Mesodermal cell (in vitro differentiated cells): ENCODE measurements around the gene ARHGEF18.
"Not testable (repeated sequence)": the region's sequence is repeated elsewhere in the genome, so short reads cannot be mapped to it uniquely, and the experiment has no call there.

Source experiments
- H3K27ac ChIP-seq: 2 replicates; pipeline ENCODE4 v1.7.0; 2013; ENCODE audit warnings: mild to moderate bottlenecking, low read depth, low read length, moderate library complexity; ENCODE audit not compliant: severe bottlenecking
- H3K36me3 ChIP-seq: 2 replicates; pipeline ENCODE4 v1.7.1; 2013; ENCODE audit warnings: mild to moderate bottlenecking, low read length, moderate library complexity; ENCODE audit not compliant: control insufficient read depth, insufficient read depth
- H3K4me1 ChIP-seq: one replicate; pipeline ENCODE4 v1.7.1; 2013; ENCODE audit warnings: mild to moderate bottlenecking, low read length; ENCODE audit not compliant: insufficient read depth, control insufficient read depth, poor library complexity, severe bottlenecking
- H3K4me3 ChIP-seq: 2 replicates; pipeline ENCODE4 v1.7.0; 2013; ENCODE audit warnings: low read length, control low read depth, mild to moderate bottlenecking; ENCODE audit not compliant: insufficient read depth, poor library complexity, severe bottlenecking; ENCODE audit errors: extremely low read depth
- H3K9me3 ChIP-seq: 2 replicates; pipeline ENCODE4 v1.7.1; 2013; ENCODE audit warnings: mild to moderate bottlenecking, low read length, moderate library complexity; ENCODE audit not compliant: control insufficient read depth
- WGBS, 2 experiments: methylation state at CpG; one replicate each; pipeline ENCODE4 v1.1.5; 2013; ENCODE audit warnings: missing lambda C conversion rate in 2 of 2; ENCODE audit not compliant: insufficient coverage in 2 of 2; 5-methylcytosine and 5-hydroxymethylcytosine counted together

ARHGEF18 gene

GRCh38 chr19:7327802-7328201 lies 20.9 kb upstream of the ARHGEF18 start:
- H3K9me3 ChIP-seq = no peaks in the 10 kb centered on the region
- H3K4me3 ChIP-seq = no peak overlapping the region
- no peaks in the 10 kb centered on the region for H3K4me1 ChIP-seq
- no peaks in the 10 kb centered on the region for H3K36me3 ChIP-seq
- H3K27ac ChIP-seq = no peak overlapping the region
- WGBS, 2 experiments = no CpG with 5 or more reads among the region's 1 CpG

GRCh38 chr19:7328647-7329046 lies 20.1 kb upstream of the ARHGEF18 start:
- no peaks in the 10 kb centered on the region for H3K9me3 ChIP-seq
- WGBS, 2 experiments = 73 to 100% methylated on average over 1 to 2 of the region's 4 CpGs
- no peak overlapping the region for H3K4me3 ChIP-seq
- no peaks in the 10 kb centered on the region for H3K36me3 ChIP-seq
- no peak overlapping the region for H3K27ac ChIP-seq
- H3K4me1 ChIP-seq = no peaks in the 10 kb centered on the region

DNA sequence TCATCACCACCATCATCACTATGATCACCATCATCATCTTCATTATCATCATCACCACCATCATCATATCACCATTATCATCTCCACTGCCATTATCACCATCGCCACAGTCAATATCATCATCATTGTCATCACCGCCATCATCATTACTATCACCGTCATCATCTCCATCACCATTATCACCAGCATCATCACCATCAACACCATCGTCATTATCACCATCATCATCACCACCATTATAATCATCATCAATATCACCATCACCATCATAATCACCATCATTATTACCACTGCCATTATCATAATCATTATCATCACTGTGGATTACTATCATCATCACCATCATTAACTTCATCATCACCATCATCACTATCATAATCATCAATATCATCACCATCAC lies 17.3 kb upstream of the ARHGEF18 start:
- Histone ChIP-seq H3K4me1 (no peaks in the 10 kb centered on the region), H3K4me3 (no peak overlapping the region), H3K9me3 (no peaks in the 10 kb centered on the region), H3K27ac (no peak overlapping the region), H3K36me3 (no peaks in the 10 kb centered on the region)
- WGBS, 2 experiments = 84 to 88% methylated on average over 4 of the region's 4 CpGs

DNA sequence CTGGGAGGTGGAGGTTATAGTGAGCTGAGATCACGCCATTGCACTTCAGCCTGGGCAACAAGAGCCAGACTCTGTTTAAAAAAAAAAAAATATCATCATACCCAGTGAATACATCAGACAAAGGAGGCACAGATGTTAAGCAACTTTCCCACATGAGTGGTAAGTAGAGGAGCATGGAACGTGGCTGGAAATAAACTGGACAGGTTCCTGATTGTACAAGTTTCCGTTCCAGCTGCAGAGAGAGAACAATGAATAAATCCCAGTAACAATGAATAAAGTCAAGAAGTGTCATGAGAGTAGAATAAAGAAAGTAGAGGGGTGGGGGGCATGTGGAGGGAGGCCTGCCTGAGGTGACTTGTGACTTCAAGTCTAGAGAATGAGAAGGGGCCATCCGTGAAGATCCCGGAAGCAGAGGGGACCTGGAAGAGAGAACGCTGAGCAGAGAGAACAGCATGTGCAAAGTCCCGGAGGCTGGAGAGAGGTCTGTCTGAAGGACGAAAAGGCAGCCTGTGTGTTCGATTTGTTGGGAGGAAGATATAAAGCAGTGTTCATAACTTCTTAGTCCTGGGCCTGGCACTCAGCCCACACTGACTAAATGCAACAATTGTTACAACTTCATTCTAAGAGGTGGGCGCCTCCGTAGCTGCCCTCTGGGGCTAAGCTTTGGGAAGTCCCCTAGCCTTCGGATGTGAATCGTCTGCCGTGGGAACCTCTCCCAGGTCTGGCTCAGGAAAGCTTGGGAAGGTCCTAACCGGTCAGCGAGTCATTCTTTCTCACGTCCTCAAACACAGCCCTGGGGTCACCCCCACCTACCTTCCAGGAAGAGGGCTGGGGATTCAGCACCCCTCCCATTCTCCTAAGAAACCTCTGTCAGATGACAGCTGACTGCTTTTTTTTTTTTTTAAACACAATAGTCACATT lies 15.3 kb upstream of the ARHGEF18 start:
- 77 to 80% methylated on average over 13 to 15 of the region's 17 CpGs for WGBS, 2 experiments
- Histone ChIP-seq H3K36me3 (no peaks in the 10 kb centered on the region), H3K9me3 (no peaks in the 10 kb centered on the region), H3K27ac (no peak overlapping the region), H3K4me1 (no peaks in the 10 kb centered on the region), H3K4me3 (no peak overlapping the region)

GRCh38 chr19:7336321-7336973 lies 12.3 kb upstream of the ARHGEF18 start:
- no peaks in the 10 kb centered on the region for H3K9me3 ChIP-seq
- H3K4me3 ChIP-seq = no peak overlapping the region
- H3K36me3 ChIP-seq = no peaks in the 10 kb centered on the region
- H3K27ac ChIP-seq = no peak overlapping the region
- 70 to 81% methylated on average over 4 to 6 of the region's 9 CpGs for WGBS, 2 experiments
- no peaks in the 10 kb centered on the region for H3K4me1 ChIP-seq

DNA sequence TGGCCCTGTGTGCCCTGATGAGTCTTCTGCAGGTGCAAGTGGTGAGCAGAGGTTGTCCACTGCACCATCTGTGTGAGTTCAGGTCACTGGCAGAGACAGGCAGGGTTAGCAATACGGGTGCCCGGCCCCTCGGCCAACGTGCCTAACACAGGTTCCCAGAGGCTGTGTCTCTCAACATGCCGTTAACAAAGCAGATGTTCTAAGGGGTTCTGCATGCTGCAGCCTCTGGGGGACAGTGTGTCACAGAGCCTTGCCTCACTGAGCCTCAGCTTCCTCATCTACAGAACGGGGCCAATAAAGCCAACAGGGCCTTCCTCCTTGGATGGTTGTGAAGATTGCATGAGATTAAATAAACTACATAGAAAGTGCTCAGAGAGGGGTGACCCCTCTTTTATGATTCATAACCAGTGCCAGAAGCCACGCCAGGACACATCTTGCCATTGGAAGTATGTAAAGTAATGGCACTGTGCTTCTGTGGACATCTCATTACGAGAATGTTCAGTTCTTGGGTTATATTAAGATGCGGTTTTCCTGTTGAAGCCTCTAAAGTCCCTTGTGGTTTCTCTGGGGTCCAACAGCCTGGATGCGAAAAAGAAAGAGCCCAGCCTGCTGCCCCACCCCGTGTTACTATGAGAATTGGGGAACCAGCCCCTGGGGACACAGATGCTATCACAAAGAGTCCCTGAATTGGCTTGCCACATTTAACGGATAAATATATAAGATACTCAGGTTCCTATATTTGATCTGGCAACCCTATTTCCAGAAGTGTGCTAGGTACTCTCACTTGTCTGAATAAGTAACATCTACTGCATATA lies 11.2 kb upstream of the ARHGEF18 start:
- WGBS, 2 experiments = 79 to 84% methylated on average over 9 to 10 of the region's 12 CpGs
- no peaks in the 10 kb centered on the region for H3K36me3 ChIP-seq

GRCh38 chr19:7340959-7341837 lies 7.5 kb upstream of the ARHGEF18 start:
- no peak overlapping the region for H3K4me3 ChIP-seq
- no peaks in the 10 kb centered on the region for H3K4me1 ChIP-seq
- no peak overlapping the region for H3K27ac ChIP-seq
- WGBS, 2 experiments = 45 to 49% methylated on average over 20 of the region's 22 CpGs
- H3K36me3 ChIP-seq = no peaks in the 10 kb centered on the region
- H3K9me3 ChIP-seq = no peaks in the 10 kb centered on the region

More for the DNA sequence above, 11.2 kb upstream of the ARHGEF18 start:
- no peak overlapping the region for H3K4me3 ChIP-seq
- H3K9me3 ChIP-seq = no peaks in the 10 kb centered on the region
- no peaks in the 10 kb centered on the region for H3K4me1 ChIP-seq
- H3K27ac ChIP-seq = no peak overlapping the region

GRCh38 chr19:7342143-7342542 lies 6.6 kb upstream of the ARHGEF18 start:
- H3K4me1 ChIP-seq = no peaks in the 10 kb centered on the region
- no peaks in the 10 kb centered on the region for H3K9me3 ChIP-seq
- no peak overlapping the region for H3K27ac ChIP-seq
- no peak overlapping the region for H3K4me3 ChIP-seq
- WGBS, 2 experiments = 90 to 92% methylated on average over 2 to 5 of the region's 5 CpGs
- no peaks in the 10 kb centered on the region for H3K36me3 ChIP-seq

DNA sequence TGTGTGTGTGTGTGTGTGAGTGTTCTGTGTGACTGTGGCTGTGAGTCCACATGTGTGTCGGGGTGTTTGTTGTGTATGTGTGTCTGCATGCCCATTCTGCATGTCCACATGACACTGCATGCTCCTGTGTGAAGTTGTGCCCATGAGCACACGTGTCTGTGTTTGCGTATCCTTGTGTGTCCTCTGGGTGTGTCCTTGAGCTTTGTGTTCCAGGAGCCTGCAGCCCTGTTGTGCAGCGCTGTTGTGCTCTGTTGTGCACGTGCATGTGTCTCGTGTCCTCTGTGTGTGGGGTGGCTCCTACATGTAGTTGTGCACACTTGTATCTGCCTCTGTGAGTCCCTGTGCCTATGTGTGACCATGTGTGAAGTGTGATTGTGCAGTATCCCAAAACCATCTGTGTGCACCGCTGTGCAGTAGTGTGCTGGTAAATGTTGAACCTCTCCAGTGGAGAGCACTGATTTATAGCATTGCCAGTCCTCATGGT lies 2.2 kb upstream of the ARHGEF18 start:
- WGBS, 2 experiments = 81 to 83% methylated on average over 7 of the region's 7 CpGs
- Histone ChIP-seq H3K27ac (no peak overlapping the region), H3K9me3 (peaks cover 3% of the 10 kb centered on the region), H3K4me1 (no peaks in the 10 kb centered on the region), H3K36me3 (no peaks in the 10 kb centered on the region), H3K4me3 (no peak overlapping the region)

GRCh38 chr19:7346997-7347396 lies 1.7 kb upstream of the ARHGEF18 start:
- 90 to 93% methylated on average over 2 to 3 of the region's 7 CpGs for WGBS, 2 experiments

More at GRCh38 chr19:7346997-7347396, 1.7 kb upstream of the ARHGEF18 start:
- not testable (repeated sequence) for H3K4me1 ChIP-seq, H3K27ac ChIP-seq, H3K4me3 ChIP-seq, H3K9me3 ChIP-seq, H3K36me3 ChIP-seq
